CD1c-positive myeloid dendritic cell (primary cell): ENCODE measurements around the gene SAMM50.
"Not testable (repeated sequence)": the region's sequence is repeated elsewhere in the genome, so short reads cannot be mapped to it uniquely, and the experiment has no call there.

Experiments
- DNase-seq: peaks from one replicate; pipeline ENCODE4 v3.0.0-alpha.2; 2016; ENCODE audit errors: extremely low spot score

SAMM50 gene

DNA sequence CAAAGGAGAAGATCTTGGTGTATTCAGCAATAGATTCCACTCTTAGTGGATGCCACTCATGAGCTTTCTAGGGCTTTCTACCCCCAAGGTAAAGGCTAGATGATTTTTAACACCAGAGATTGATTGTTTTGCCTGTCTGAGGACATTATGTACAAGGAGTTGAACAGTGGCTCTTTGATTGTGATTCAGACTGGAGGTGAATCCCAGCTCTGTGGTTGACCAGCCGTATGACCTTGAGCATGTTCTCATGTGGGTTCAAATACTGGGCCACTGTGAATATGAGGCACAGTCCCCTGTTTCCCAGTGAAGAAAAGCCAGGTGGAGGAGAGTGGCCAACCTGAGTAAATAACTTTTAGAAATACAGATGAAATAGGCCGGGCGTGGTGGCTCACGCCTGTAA, 44.9 kb downstream of the SAMM50 start:
- DNase-seq, result no peak

GRCh38 chr22:44001521-44001920, 46.3 kb downstream of the SAMM50 start:
- no peak for DNase-seq

- no peak for DNase-seq
Measured at GRCh38 chr22:44002324-44002723, 47.1 kb downstream of the SAMM50 start.

GRCh38 chr22:44002997-44003396, 47.8 kb downstream of the SAMM50 start:
- no peak for DNase-seq

- DNase-seq, result no peak
Measured at GRCh38 chr22:44003405-44004103, 48.3 kb downstream of the SAMM50 start.

GRCh38 chr22:44004104-44004460, 48.8 kb downstream of the SAMM50 start:
- DNase-seq, result no peak

DNA sequence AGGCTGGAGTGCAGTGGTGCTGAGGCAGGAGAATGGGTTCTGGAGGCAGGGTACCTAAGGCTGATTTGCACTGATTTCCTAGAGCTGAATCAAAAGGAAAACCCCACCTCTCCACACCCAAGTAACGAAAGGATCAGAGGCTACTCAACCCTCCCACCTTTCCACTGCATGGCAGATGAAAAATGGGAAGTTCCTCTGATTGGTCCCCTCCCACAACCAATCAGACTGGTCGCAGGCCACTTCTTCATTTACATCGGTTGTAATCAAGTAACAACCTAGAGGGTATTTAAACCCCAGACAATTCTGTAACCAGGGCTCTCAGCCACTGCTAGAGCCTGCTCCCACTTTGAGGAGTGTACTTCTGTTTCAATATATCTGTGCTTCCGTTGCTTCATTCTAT, 50.3 kb downstream of the SAMM50 start:
- peak; percentile 83 for DNase-seq

- peak; percentile 76 for DNase-seq
Measured at GRCh38 chr22:44012162-44012561, 56.9 kb downstream of the SAMM50 start.

DNA sequence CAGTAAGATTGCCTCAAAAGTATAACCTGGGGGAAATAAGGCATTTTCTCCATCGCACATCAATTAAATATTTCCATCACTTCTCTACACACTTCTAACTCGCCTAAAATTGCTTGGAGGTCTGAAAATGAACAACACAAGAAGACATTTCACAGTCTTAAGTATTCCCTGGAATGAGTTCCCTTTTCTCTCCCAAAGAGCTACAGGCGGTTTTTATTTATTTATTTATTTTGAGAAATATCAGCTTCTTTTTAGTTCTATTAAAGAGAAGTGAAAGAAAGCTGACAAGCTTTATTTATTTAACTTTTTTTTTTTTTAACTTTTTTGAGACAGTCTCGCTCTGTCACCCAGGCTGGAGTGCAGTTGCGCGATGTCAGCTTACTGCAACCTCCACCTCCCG, 57.3 kb downstream of the SAMM50 start:
- peak; percentile 44 for DNase-seq

DNA sequence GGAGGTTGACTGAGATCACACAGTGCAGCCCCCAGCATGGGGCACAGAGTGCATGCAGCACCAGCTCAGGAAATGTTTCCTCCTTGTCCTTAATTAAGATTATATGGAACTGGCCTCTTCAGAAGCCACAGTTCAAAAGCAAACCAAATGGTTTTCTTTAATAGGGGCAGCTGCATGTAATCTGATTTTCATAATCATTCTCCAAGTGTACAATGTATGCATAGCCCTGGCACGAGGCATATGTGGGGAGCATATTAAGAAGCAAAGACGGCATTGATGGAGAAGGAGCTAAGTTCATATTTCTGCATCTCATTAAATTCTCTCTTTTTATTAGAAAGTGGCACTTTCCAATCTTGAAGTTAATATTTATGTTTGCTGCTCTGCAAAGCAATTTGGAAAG, 59.0 kb downstream of the SAMM50 start:
- DNase-seq, result no peak

GRCh38 chr22:44016586-44016985, 61.3 kb downstream of the SAMM50 start:
- not testable (repeated sequence) for DNase-seq

GRCh38 chr22:44018594-44018993, 63.4 kb downstream of the SAMM50 start:
- no peak for DNase-seq

GRCh38 chr22:44019416-44019815, 64.2 kb downstream of the SAMM50 start:
- no peak for DNase-seq

DNA sequence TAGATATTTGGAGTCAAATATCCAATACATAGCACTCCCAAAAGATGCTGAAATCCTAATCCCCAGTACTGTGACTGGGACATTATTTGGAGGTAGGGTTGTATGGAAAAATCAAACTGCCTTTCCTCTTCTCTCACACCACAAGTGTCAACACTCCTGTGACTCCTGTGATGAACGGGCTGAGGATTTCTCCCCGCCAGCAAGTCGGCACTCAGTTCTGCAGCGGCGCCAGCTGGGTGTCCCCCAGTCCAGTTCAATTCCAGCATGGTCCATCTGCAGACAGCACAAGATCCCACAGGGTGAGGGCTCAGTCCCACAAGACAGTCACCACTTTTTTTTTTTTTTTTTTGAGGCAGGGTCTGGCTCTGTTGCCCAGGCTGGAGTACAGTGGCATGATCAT, 64.6 kb downstream of the SAMM50 start:
- DNase-seq, result no peak

DNA sequence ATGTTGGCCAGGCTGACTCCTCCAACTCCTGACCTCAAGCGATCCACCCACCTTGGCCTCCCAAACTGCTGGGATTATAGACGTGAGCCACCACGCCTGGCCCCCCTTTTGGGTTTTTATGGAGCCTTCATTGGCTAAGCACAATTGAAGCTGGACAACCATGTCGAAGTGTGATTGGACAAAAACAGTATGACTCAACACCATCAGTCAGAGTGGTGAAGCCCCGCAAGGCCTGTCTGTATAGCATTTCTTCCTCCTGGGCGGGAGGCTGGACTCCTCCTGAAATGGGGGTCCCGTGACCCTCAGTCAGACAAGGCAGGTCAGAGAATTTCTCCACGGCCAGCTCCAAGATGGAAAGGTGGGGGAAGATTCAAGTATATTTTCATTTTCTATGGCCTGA, 65.7 kb downstream of the SAMM50 start:
- DNase-seq, result no peak

DNA sequence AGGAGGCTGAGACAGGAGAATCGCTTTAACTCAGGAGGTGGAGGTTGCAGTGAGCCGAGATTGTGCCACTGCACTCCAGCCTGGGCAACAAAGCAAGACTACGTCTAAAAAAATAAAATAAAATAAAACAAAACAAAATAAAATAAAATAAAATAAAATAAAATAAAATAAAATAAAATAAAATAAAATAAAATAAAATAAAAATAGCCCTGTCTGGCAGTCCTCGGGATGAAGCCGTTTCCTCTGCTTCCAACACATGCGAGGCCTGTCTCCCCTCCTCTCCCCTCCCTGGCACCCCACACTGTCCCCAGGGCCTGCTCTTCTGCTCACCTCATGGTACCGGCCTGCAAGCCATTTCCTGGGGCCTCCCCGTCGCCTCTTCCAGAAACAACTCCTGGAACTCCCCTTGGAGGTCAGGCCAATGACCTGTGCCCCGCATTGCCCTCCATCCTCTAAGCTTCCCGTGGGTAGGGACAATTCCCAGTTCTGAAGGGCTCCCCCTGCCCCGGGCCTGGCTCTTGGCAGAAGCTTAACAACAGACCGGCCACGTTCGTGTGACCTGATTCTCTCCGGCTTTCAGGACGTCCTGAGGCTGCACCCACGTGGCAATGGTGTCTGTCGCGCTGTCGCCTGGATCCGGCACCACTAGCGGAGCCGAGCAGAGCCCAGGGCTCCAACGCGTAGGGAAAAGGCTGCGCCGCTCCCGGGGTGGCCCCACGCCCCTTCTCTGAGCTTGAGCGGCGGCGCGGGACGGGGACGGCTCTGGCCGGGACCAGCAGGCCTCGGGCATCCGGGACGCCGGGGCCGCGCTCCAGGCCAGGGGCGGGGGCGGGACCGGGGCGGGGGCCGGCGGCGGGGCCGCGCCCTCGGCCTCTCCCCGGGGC, 68.4 kb downstream of the SAMM50 start:
- peak; percentile 70 for DNase-seq

- DNase-seq, result peak; percentile 60
Measured at GRCh38 chr22:44024288-44024921, 69.2 kb downstream of the SAMM50 start, which contains the start of gene PARVB. TSS of gene PARVB (plus strand) at chr22:44024302. CDS start at chr22:44024340, 38 bp downstream.

- DNase-seq, result peak; percentile 93
Measured at GRCh38 chr22:44025171-44026065, 70.2 kb downstream of the SAMM50 start.

DNA sequence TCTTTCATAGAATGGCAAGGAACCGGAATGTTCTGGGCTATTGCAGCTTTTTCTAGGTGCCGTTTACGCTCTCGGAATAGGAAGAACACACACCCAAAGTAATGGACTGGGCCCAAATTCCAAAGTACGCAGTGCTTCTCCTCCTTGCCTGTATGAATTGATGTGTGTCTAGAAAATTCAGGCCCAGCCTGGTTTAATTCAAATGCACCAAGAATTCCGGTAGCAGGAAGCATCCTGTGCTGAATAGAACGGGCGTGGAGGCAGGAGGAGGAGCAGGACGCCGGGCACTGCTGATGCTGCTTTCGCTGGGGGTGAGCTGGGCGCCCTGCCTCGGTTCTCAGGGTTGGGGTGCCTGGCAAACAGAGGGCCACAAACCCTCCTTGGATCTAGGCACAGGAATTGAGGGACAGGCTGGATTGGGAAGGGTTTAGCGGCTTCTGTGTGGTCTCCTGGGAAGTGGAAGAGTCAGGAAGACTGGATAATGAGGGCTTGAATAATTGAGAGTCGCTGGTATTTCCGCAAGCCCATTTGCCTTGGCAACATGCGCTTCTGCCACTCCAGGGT, 70.9 kb downstream of the SAMM50 start:
- DNase-seq, result no peak

DNA sequence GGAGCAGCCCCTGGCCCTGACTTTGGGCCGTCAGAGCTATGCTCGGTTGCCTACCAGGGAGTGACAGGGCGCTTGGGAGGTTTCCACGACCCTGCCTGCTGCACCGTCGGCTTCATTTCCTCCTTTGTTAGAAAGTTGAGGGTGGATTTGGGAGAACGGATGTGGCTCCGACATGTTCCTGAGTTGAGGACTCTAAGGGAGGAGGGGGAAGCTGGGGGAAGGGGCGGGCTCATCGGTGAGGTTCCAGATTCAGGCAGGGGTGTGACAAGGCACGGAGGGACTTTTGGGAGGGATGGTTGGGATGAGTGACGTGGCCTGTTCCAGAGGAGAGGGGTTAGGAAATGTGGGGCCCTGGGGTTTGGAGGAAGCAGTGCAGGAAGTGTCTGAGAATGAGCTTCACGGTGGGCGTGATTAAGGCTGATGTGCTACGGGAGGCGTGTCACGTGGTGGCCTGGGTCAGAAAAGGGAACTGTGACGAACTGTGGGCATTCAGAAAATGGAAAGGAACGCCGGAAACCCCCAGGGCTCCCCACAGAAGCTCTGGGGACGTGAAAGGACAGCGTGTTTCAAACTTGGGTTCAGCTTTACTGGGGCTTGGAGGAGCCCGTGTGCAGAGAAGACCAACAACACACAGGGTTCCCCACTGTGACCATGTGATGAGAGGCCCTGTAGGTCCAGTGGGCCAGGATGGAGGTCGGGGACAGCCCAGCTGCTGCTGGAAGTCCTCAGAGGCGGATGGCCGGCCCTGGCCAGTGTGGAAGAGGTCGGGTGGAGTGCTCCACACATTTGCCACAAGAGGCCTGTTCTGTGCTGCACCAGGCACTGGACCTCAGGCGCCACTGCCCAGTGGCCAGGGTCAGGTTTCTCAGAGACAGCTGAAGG, 71.6 kb downstream of the SAMM50 start:
- peak; percentile 96 for DNase-seq
